HG03159 (cell line): ENCODE results near the gene RETREG3.
"Not testable (repeated sequence)": the region's sequence is repeated elsewhere in the genome, so short reads cannot be mapped to it uniquely, and the experiment has no call there.

Experiments
- ATAC-seq: cut with Tn5 transposase; IDR thresholded peaks from one replicate; pipeline ENCODE4 v1.9.1; 2021; ENCODE audit warnings: mild to moderate bottlenecking, moderate library complexity; ENCODE audit not compliant: unreplicated experiment

Gene RETREG3

GRCh38 chr17:42613699-42614295 is 4.6 kb upstream of the RETREG3 start:
- no peak for ATAC-seq

GRCh38 chr17:42612013-42612412 is 2.8 kb upstream of the RETREG3 start:
- no peak for ATAC-seq

- ATAC-seq: not testable (repeated sequence)
Measured at GRCh38 chr17:42609814-42610801, 934 bp upstream of the RETREG3 start.

GRCh38 chr17:42608305-42609181 is 631 bp downstream of the RETREG3 start:
- peak; percentile 46 for ATAC-seq

GRCh38 chr17:42607769-42608168 is 1.4 kb downstream of the RETREG3 start:
- no peak for ATAC-seq

GRCh38 chr17:42603318-42603717 is 5.9 kb downstream of the RETREG3 start:
- no peak for ATAC-seq

- no peak for ATAC-seq
Measured at GRCh38 chr17:42598905-42599304, 10.3 kb downstream of the RETREG3 start.

GRCh38 chr17:42596386-42596785 is 12.8 kb downstream of the RETREG3 start:
- ATAC-seq: no peak

GRCh38 chr17:42591411-42591810 is 17.8 kb downstream of the RETREG3 start:
- no peak for ATAC-seq

GRCh38 chr17:42590886-42591285 is 18.3 kb downstream of the RETREG3 start:
- no peak for ATAC-seq

- no peak for ATAC-seq
Measured at GRCh38 chr17:42586514-42587230, 22.5 kb downstream of the RETREG3 start.

- ATAC-seq: no peak
Measured at GRCh38 chr17:42585353-42585752, 23.8 kb downstream of the RETREG3 start.

- ATAC-seq: no peak
Measured at GRCh38 chr17:42584880-42585279, 24.3 kb downstream of the RETREG3 start.

GRCh38 chr17:42581744-42582270 is 27.4 kb downstream of the RETREG3 start:
- no peak for ATAC-seq

- no peak for ATAC-seq
Measured at GRCh38 chr17:42579794-42580551, 29.2 kb downstream of the RETREG3 start.

- peak; percentile 52 for ATAC-seq
Measured at GRCh38 chr17:42578282-42578869, 30.8 kb downstream of the RETREG3 start.

- peak; percentile 67 for ATAC-seq
Measured at GRCh38 chr17:42577532-42578281, 31.5 kb downstream of the RETREG3 start, which contains the start of gene PSMC3IP. Gene PSMC3IP (minus strand): TSS chr17:42577729. CDS start chr17:42577686, 43 bp downstream.

GRCh38 chr17:42577140-42577531 is 32.0 kb downstream of the RETREG3 start:
- ATAC-seq: no peak
